Activated CD4-positive, alpha-beta T cell treated with anti-CD3 and anti-CD28 coated beads for 36 hours (primary cell): Measurements from ENCODE around the gene CDK12. TPM values are rescaled to one million over a fixed set of nuclear protein-coding genes. Genes with fewer than 3 reads are reported as not detected.

Source experiments
- ATAC-seq: fragments of 200-7000 bp; cut with Tn5 transposase; one replicate; pipeline ENCODE4 v1.10.0; 2021; ENCODE audit warnings: mild to moderate bottlenecking, moderate library complexity
- CTCF ChIA-PET: fragments of 350-600 bp; sonication (Branson Sonifier 250); formaldehyde crosslinking; loops from one replicate; lab custom pipeline; 2021; ENCODE audit warnings: antibody characterized with exemption; lab: Charles Lee
- POLR2A ChIA-PET: fragments of 350-600 bp; sonication (Branson Sonifier 250); formaldehyde crosslinking; loops from one replicate; lab custom pipeline; 2021; ENCODE audit warnings: antibody characterized with exemption, inconsistent platforms; lab: Charles Lee
- DNase-seq: peaks from one replicate; pipeline ENCODE4 v3.0.0-alpha.2; 2020
- H3K27ac Mint-ChIP-seq: one replicate; pipeline ENCODE4 v1.8.0; 2021; ENCODE audit warnings: mixed read lengths
- H3K27me3 Mint-ChIP-seq: one replicate; pipeline ENCODE4 v1.8.0; 2021; ENCODE audit warnings: mixed read lengths
- H3K36me3 Mint-ChIP-seq: one replicate; pipeline ENCODE4 v1.8.0; 2021; ENCODE audit warnings: low read depth, mixed read lengths
- H3K4me1 Mint-ChIP-seq: one replicate; pipeline ENCODE4 v1.8.0; 2021; ENCODE audit warnings: mixed read lengths
- H3K4me3 Mint-ChIP-seq: one replicate; pipeline ENCODE4 v1.8.0; 2021; ENCODE audit warnings: mild to moderate bottlenecking, moderate library complexity, mixed read lengths
- H3K9me3 Mint-ChIP-seq: one replicate; pipeline ENCODE4 v1.8.0; 2021; ENCODE audit warnings: low read depth, mixed read lengths
- intact Hi-C, 2 experiments: fragments of 100-400 bp; cut with DNase I in 1 of 2; cut with micrococcal nuclease in 1 of 2; formaldehyde crosslinking; loops; one replicate each; pipeline versions ENCODE4 v1.14.2 to v1.15.1; 2022 to 2024; cut with DNase I, micrococcal nuclease
- total RNA-seq, 2 experiments: library from RNA; stranded (reverse); gene quantifications; one replicate each; pipeline ENCODE4 v1.2.3, GENCODE V29; 2021

CDK12 gene
- total RNA-seq, 2 experiments from 2014 or later, result 65.9 to 83.3 TPM

GRCh38 chr17:39580082-39580468, 118.8 kb downstream of the CDK12 start:
- Mint-ChIP-seq H3K27ac (no peak overlapping the region), H3K9me3 (no peaks in the 10 kb centered on the region), H3K4me1 (no peaks in the 10 kb centered on the region), H3K4me3 (no peak overlapping the region), H3K27me3 (no peaks in the 10 kb centered on the region), H3K36me3 (no peaks in the 10 kb centered on the region)
- CTCF ChIA-PET, result no interaction called here
- ATAC-seq, result no peak
- DNase-seq, result no peak
- POLR2A ChIA-PET, result no interaction called here
- intact Hi-C loops, result no loop called here

GRCh38 chr17:39581071-39581758, 119.9 kb downstream of the CDK12 start:
- no peaks in the 10 kb centered on the region for H3K36me3 Mint-ChIP-seq
- H3K27me3 Mint-ChIP-seq, result no peaks in the 10 kb centered on the region
- H3K4me1 Mint-ChIP-seq, result no peaks in the 10 kb centered on the region
- CTCF ChIA-PET, result interaction anchor here (0.7 to 1.4 kb wide), 3 partner anchors 19 to 40 kb away, joined by 3 to 4 read pairs (median 4); no protein-coding TSS in a partner anchor
- H3K27ac Mint-ChIP-seq, result no peak overlapping the region
- ATAC-seq (no peak), DNase-seq (no peak)
- POLR2A ChIA-PET, result no interaction called here
- H3K4me3 Mint-ChIP-seq, result no peak overlapping the region
- intact Hi-C loops, result no loop called here
- H3K9me3 Mint-ChIP-seq, result no peaks in the 10 kb centered on the region

DNA sequence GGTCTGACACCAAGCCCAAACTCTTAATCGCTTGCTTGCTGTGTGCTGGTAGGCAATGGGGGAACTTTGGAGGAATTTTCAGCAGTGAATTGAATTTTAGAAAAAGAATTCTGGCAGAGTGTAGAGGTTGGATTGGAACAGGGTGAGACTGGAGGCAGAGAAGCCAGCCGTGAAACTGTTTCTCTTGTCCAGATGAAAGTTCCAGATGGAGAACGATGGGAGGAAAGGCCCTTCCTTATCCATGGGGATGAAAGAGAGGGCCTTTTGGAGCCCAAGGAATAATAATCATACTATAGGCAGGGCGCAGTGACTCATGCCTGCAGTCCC, 120.4 kb downstream of the CDK12 start:
- ChIA-PET CTCF (interaction anchor here (0.7 to 1.4 kb wide), 3 partner anchors 20 to 40 kb away, joined by 3 to 4 read pairs (median 4); no protein-coding TSS in a partner anchor), POLR2A (no interaction called here)
- Mint-ChIP-seq H3K9me3 (no peaks in the 10 kb centered on the region), H3K4me3 (no peak overlapping the region), H3K4me1 (no peaks in the 10 kb centered on the region), H3K36me3 (no peaks in the 10 kb centered on the region), H3K27me3 (no peaks in the 10 kb centered on the region), H3K27ac (no peak overlapping the region)
- no peak for ATAC-seq
- no peak for DNase-seq
- intact Hi-C loops, result no loop called here

- Mint-ChIP-seq H3K4me3 (no peak overlapping the region), H3K4me1 (no peaks in the 10 kb centered on the region), H3K27ac (no peak overlapping the region), H3K9me3 (no peaks in the 10 kb centered on the region), H3K27me3 (no peaks in the 10 kb centered on the region), H3K36me3 (no peaks in the 10 kb centered on the region)
- intact Hi-C loops, result no loop called here
- POLR2A ChIA-PET, result interaction anchor here (0.7 kb wide), 1 partner anchor 142 kb away, joined by 3 read pairs; no protein-coding TSS in a partner anchor
- no peak for DNase-seq
- ATAC-seq, result no peak
- CTCF ChIA-PET, result interaction anchor here (2.7 kb wide), 1 partner anchor 39 kb away, joined by 5 read pairs; no protein-coding TSS in a partner anchor
These were observed 121.4 kb downstream of the CDK12 start for GRCh38 chr17:39582658-39583057.

Other genes with a start within 250 kb of the CDK12 start
- not detected for gene STAC2, start 235.5 kb upstream of the CDK12 start, total RNA-seq
- 10 to 100 TPM; 16.9 to 18.9 TPM for gene FBXL20, start 59.9 kb upstream of the CDK12 start, total RNA-seq
- gene MED1, start 10.2 kb upstream of the CDK12 start, total RNA-seq, result 10 to 100 TPM; 66.1 to 76.1 TPM
- gene NEUROD2, start 146.4 kb downstream of the CDK12 start, total RNA-seq, result not detected
- under 1 TPM in 1 of 2 experiments, not detected in 1; 0.18 TPM for gene PPP1R1B, start 165.5 kb downstream of the CDK12 start, total RNA-seq
- 10 to 100 TPM; 46.8 to 77.9 TPM for gene STARD3, start 175.7 kb downstream of the CDK12 start, total RNA-seq
- under 1 TPM; 0.82 to 0.95 TPM for gene TCAP, start 203.9 kb downstream of the CDK12 start, total RNA-seq
- gene PNMT, start 207.0 kb downstream of the CDK12 start, total RNA-seq, result not detected
- 10 to 100 TPM in 1 of 2 experiments, 1 to 10 TPM in 1; 8.6 to 11.9 TPM for gene PGAP3, start 226.6 kb downstream of the CDK12 start, total RNA-seq
- gene ERBB2, start 238.6 kb downstream of the CDK12 start, total RNA-seq, result 1 to 10 TPM; 5.8 to 6.0 TPM